Thyroid gland (tissue), 4 donors: Measurements from ENCODE around the gene DACH1. TPM values are rescaled to one million over a fixed set of nuclear protein-coding genes. Genes with fewer than 3 reads are reported as not detected.

Experiments
- DNase-seq, 2 donors: peaks; one replicate each; pipeline ENCODE4 v3.0.0-alpha.2; 2019
- H3K27ac ChIP-seq, 3 donors: fragments of 200-600 bp; sonication (generic); 1 replicate in 2 of 3; 2 replicates in 1 of 3; pipeline ENCODE4 v1.5.1; 2016 to 2019; ENCODE audit warnings: mild to moderate bottlenecking in 1 of 3, moderate library complexity in 1 of 3
- H3K27me3 ChIP-seq: fragments of 200-600 bp; sonication (generic); one replicate; pipeline ENCODE4 v1.5.1; 2019
- H3K36me3 ChIP-seq, 2 donors: fragments of 200-600 bp; sonication (generic); one replicate each; pipeline ENCODE4 v1.5.1; 2016 to 2019
- H3K4me1 ChIP-seq, 2 donors: fragments of 200-600 bp; sonication (generic); one replicate each; pipeline ENCODE4 v1.5.1; 2017 to 2019
- H3K4me3 ChIP-seq, 3 donors: fragments of 200-600 bp; sonication (generic); replicated peaks in 1 of 3; 1 replicate in 2 of 3; 2 replicates in 1 of 3; pipeline ENCODE4 v1.5.1; 2016; ENCODE audit warnings: mild to moderate bottlenecking in 1 of 3
- H3K9me3 ChIP-seq: fragments of 200-600 bp; sonication (generic); one replicate; pipeline ENCODE4 v1.5.1; 2017
- POLR2A ChIP-seq, 2 donors: fragments of 450-650 bp; IDR thresholded peaks; one replicate each; pipeline ENCODE4 v1.6.1; 2017; ENCODE audit warnings: antibody characterized with exemption in 2 of 2, mild to moderate bottlenecking in 2 of 2, moderate library complexity in 1 of 2
- WGBS, 2 donors: methylation state at CpG; one replicate each; pipeline ENCODE4 v1.1.5; 2017; 5-methylcytosine and 5-hydroxymethylcytosine counted together
- intact Hi-C: fragments of 100-400 bp; cut with DNase I; formaldehyde crosslinking; loops from one replicate; pipeline ENCODE4 v1.15.1; 2023
- total RNA-seq, 4 donors: library from RNA; depleted of rRNA; stranded (reverse); fragments of >200 nt; gene quantifications; one replicate each; pipeline ENCODE4 v1.2.3, GENCODE V29; 2016
- TF ChIP-seq, protein P1 (sequence below), 6 experiments: fragments of 200-600 bp in 3 of 6; fragments of 450-650 bp in 3 of 6; sonication (generic) in 3 of 6; IDR thresholded peaks; one replicate each; pipeline ENCODE4 v1.5.1; 2016 to 2019; ENCODE audit warnings: antibody characterized with exemption in 6 of 6, mild to moderate bottlenecking in 2 of 6, inconsistent platforms in 1 of 6, moderate library complexity in 1 of 6

The DACH1 gene
- total RNA-seq, 4 donors from 2014 or later: 0.33 to 0.49 (median 0.33) TPM; not detected in 1

DNA sequence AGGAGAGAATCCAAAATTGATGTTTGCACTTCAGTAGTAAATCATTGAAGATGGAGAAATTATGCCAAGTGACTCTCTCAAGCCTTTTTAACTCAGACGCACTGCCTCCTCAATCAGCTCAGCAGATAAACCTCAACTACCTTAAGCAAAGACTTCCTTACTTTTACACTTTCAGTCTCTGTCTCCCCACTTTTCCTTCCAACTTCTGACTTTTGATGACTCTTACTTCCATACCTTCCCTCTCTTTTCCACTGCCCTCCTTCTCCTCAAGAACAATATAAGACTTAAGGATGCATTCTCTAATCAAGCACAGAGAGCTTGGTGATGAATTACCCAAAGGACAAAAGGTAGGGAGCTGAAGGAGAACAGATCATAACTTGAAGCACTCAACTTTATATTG lies 4.8 kb upstream of the DACH1 start:
- H3K27me3 ChIP-seq: peaks cover 5% of the 10 kb centered on the region
- TF ChIP-seq, protein P1, sequence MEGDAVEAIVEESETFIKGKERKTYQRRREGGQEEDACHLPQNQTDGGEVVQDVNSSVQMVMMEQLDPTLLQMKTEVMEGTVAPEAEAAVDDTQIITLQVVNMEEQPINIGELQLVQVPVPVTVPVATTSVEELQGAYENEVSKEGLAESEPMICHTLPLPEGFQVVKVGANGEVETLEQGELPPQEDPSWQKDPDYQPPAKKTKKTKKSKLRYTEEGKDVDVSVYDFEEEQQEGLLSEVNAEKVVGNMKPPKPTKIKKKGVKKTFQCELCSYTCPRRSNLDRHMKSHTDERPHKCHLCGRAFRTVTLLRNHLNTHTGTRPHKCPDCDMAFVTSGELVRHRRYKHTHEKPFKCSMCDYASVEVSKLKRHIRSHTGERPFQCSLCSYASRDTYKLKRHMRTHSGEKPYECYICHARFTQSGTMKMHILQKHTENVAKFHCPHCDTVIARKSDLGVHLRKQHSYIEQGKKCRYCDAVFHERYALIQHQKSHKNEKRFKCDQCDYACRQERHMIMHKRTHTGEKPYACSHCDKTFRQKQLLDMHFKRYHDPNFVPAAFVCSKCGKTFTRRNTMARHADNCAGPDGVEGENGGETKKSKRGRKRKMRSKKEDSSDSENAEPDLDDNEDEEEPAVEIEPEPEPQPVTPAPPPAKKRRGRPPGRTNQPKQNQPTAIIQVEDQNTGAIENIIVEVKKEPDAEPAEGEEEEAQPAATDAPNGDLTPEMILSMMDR (IDR thresholded peaks at IDR 0.05): no peak
- no peak for TF ChIP-seq POLR2A (IDR thresholded peaks at IDR 0.05)
- H3K4me1 ChIP-seq: no peaks in the 10 kb centered on the region
- H3K9me3 ChIP-seq: no peaks in the 10 kb centered on the region
- intact Hi-C loops: no loop called here
- H3K27ac ChIP-seq: no peak overlapping the region
- no peaks in the 10 kb centered on the region for H3K36me3 ChIP-seq
- no peak overlapping the region for H3K4me3 ChIP-seq
- DNase-seq: no peak
- 80 to 86% methylated on average over 1 of the region's 1 CpG for WGBS, 2 donors

DNA sequence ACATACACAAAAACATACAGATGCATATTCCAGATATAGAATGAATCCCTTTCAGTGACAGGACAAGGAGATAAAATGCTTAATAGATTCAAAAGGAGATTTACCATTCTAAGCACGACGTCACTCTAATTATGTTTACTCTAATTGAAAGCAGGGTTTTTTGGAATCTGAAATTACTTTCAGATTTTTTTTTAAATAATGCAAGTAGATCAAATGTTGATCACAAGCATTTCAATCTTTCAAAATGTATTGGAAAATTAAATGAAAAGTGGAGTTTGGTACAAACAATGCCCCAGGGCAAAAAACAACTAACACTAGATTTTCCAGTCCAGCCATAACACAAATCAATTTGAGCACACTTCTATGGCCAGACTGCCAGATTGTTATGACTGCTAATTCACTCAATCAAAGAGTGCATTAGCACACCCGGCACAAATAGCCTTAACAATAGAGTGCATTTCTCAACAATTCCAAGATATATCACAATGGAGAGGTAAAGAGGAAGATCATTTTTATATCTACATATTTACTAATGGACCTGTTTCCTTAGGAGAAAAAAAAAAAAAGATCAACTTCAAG lies 4.3 kb upstream of the DACH1 start:
- Histone ChIP-seq H3K4me1 (no peaks in the 10 kb centered on the region), H3K27me3 (peaks cover 5% of the 10 kb centered on the region), H3K36me3 (no peaks in the 10 kb centered on the region), H3K9me3 (no peaks in the 10 kb centered on the region), H3K4me3 (no peak overlapping the region), H3K27ac (no peak overlapping the region)
- 65 to 66% methylated on average over 3 of the region's 3 CpGs for WGBS, 2 donors
- DNase-seq: no peak
- no peak for TF ChIP-seq POLR2A (IDR thresholded peaks at IDR 0.05)
- TF ChIP-seq, protein P1 (IDR thresholded peaks at IDR 0.05): no peak
- intact Hi-C loops: no loop called here

DNA sequence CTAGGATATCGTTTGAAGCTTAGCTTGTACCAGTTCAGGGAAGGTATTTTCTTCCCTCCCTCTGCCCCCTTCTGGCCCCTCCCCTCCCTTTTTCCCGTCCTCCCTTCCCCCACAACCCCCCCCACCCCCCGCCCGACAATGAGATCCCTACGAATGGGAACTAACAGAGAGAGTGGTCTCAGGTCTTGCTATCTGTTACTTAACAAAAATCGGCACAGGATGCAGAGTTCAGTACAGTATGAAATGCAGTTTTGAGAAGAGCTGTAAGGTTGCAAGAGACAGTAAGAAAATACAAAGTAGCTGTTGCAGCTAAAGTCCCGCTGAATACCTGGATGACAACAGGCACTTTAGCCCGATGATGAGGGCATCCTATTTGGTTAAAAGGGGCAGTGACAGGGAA lies 3.1 kb upstream of the DACH1 start:
- 17 to 28% methylated on average over 8 of the region's 8 CpGs for WGBS, 2 donors
- Histone ChIP-seq H3K4me1 (peaks cover 2 to 11% of the 10 kb centered on the region in 2 donors), H3K36me3 (no peaks in the 10 kb centered on the region), H3K27ac (no peak overlapping the region), H3K9me3 (no peaks in the 10 kb centered on the region), H3K27me3 (peaks cover 5% of the 10 kb centered on the region), H3K4me3 (no peak overlapping the region)
- intact Hi-C loops: no loop called here
- no peak for DNase-seq
- TF ChIP-seq POLR2A (IDR thresholded peaks at IDR 0.05): no peak
- TF ChIP-seq, protein P1 (IDR thresholded peaks at IDR 0.05): no peak

DNA sequence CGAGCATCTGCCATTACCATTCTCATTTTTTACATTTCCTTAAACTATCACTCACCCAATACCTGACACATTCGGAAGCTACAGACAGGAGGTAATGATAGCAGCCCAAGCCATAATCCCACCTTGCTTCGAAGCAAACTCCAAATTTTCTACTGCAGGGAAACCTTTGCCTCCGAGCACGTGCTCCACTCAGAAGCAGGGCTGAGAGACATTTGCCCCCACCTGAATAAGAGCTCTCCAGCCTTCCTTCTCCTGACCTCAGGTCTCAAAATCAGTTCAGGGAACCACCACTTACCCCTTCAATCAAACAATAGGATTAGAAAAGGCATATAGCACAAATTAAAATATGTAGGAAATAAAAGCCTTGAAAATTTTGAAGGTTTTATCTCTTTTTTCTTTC lies 2.3 kb upstream of the DACH1 start:
- Histone ChIP-seq H3K9me3 (no peaks in the 10 kb centered on the region), H3K27ac (no peak overlapping the region), H3K27me3 (peaks cover 8% of the 10 kb centered on the region), H3K4me1 (peaks cover 4 to 17% of the 10 kb centered on the region in 2 donors), H3K4me3 (no peak overlapping the region), H3K36me3 (no peaks in the 10 kb centered on the region)
- no peak for DNase-seq
- TF ChIP-seq, protein P1 (IDR thresholded peaks at IDR 0.05): no peak
- no peak for TF ChIP-seq POLR2A (IDR thresholded peaks at IDR 0.05)
- 89 to 91% methylated on average over 5 of the region's 5 CpGs for WGBS, 2 donors
- intact Hi-C loops: no loop called here

DNA sequence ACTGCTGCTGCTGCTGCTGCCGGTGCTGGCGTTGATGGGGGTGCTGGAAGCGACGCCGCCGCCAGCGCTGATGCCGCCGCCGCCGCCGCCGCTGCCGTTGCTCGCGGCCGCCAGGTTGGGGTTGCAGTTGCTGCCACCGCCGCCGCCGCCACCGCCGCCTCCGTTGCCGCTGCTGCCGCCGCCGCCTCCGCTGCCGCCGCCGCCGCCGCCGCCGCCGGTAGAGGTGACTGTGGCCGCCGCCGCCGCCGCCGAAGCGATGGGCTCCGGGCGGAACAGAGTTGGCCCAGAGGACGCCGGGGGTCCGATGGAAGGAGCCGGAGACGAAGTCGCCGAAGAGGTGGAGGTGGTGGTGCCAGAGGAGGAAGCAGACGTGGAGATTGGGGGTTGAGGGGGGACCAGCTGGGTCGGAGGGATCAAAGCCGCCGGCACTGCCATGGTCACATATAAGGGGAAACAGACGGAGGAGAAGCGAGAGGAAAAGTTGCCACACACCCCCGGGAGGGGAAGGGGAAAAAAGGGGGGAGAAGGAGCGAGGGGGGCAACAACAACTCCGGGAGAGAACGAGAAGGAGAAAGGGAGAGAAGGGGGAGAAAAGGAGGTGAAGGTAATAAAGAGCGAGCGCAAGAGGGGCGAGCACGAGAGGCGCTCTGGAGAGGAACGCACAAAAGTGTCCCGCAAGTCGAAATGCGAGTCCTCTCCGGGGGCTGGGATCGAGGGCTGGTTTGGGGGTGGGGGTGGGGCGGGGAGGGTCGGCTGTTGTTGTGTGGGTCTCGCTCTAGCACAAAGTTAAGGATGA lies 471 bp downstream of the DACH1 start:
- 0 to 1% methylated on average over 61 to 72 of the region's 77 CpGs for WGBS, 2 donors
- intact Hi-C loops: no loop called here
- H3K27me3 ChIP-seq: peaks cover 9% of the 10 kb centered on the region
- DNase-seq: peak; percentile 14 to 34
- TF ChIP-seq, protein P1 (IDR thresholded peaks at IDR 0.05): no peak
- TF ChIP-seq POLR2A (IDR thresholded peaks at IDR 0.05): no peak
- no peaks in the 10 kb centered on the region for H3K9me3 ChIP-seq
- H3K4me1 ChIP-seq: peaks cover 4 to 17% of the 10 kb centered on the region in 2 donors
- H3K4me3 ChIP-seq: peak overlapping the region in 2 of 3 donors; percentile 23 to 37
- no peaks in the 10 kb centered on the region for H3K36me3 ChIP-seq
- peak overlapping the region in 1 of 3 donors; percentile 18 for H3K27ac ChIP-seq
